ENCODE results near the gene SGSH. TPM values are rescaled to one million over a fixed set of nuclear protein-coding genes. Genes with fewer than 3 reads are reported as not detected.

SGSH gene
- total RNA-seq, 1 donor from 2014 or later, result 26.4 TPM

GRCh38 chr17:80166446-80166845 lies 53.7 kb downstream of the SGSH start:
- DNase-seq (ENCODE audit: low read depth), result no peak
- no peaks in the 10 kb centered on the region for H3K36me3 ChIP-seq (ENCODE audit: control insufficient read depth, insufficient read depth, low read length)
- no peak overlapping the region for H3K4me3 ChIP-seq (ENCODE audit: low read depth, low read length)
- H3K27me3 ChIP-seq (ENCODE audit: control insufficient read depth, insufficient read depth, low read length), result peaks cover 9% of the 10 kb centered on the region
- no peak for TF ChIP-seq CTCF (IDR thresholded peaks at IDR 0.05; ENCODE audit: insufficient read depth, low read length, poor library complexity, severe bottlenecking)

GRCh38 chr17:80164185-80164584 lies 55.9 kb downstream of the SGSH start:
- no peak for TF ChIP-seq CTCF (IDR thresholded peaks at IDR 0.05; ENCODE audit: insufficient read depth, low read length, poor library complexity, severe bottlenecking)
- Histone ChIP-seq H3K36me3 (ENCODE audit: control insufficient read depth, insufficient read depth, low read length) (no peaks in the 10 kb centered on the region), H3K4me3 (ENCODE audit: low read depth, low read length) (no peak overlapping the region), H3K27me3 (ENCODE audit: control insufficient read depth, insufficient read depth, low read length) (peaks cover 5% of the 10 kb centered on the region)
- no peak for DNase-seq (ENCODE audit: low read depth)

- Histone ChIP-seq H3K4me3 (ENCODE audit: low read depth, low read length) (no peak overlapping the region), H3K36me3 (ENCODE audit: control insufficient read depth, insufficient read depth, low read length) (no peaks in the 10 kb centered on the region), H3K27me3 (ENCODE audit: control insufficient read depth, insufficient read depth, low read length) (peaks cover 4% of the 10 kb centered on the region)
- no peak for DNase-seq (ENCODE audit: low read depth)
- no peak for TF ChIP-seq CTCF (IDR thresholded peaks at IDR 0.05; ENCODE audit: insufficient read depth, low read length, poor library complexity, severe bottlenecking)
These were observed 56.8 kb downstream of the SGSH start for GRCh38 chr17:80163336-80163735.

- H3K27me3 ChIP-seq (ENCODE audit: control insufficient read depth, insufficient read depth, low read length), result peaks cover 4% of the 10 kb centered on the region
- H3K36me3 ChIP-seq (ENCODE audit: control insufficient read depth, insufficient read depth, low read length), result no peaks in the 10 kb centered on the region
- no peak for TF ChIP-seq CTCF (IDR thresholded peaks at IDR 0.05; ENCODE audit: insufficient read depth, low read length, poor library complexity, severe bottlenecking)
- no peak overlapping the region for H3K4me3 ChIP-seq (ENCODE audit: low read depth, low read length)
- DNase-seq (ENCODE audit: low read depth), result no peak
These were observed 59.6 kb downstream of the SGSH start for GRCh38 chr17:80160536-80160935.

Other genes with a start within 250 kb of the SGSH start
- 54.5 and 58.5 TPM in 2 replicates for gene TBC1D16, start 184.5 kb downstream of the SGSH start, total RNA-seq
- gene CCDC40, start 183.7 kb downstream of the SGSH start, total RNA-seq, result 4.4 and 4.8 TPM in 2 replicates
- 60.9 and 90.6 TPM in 2 replicates for gene GAA, start 118.8 kb downstream of the SGSH start, total RNA-seq
- gene EIF4A3, start 73.2 kb downstream of the SGSH start, total RNA-seq, result 74.1 and 80.7 TPM in 2 replicates
- gene CARD14, start 50.3 kb downstream of the SGSH start, total RNA-seq, result 2.0 TPM in 1 of 2 replicates, not detected in the other
- 14.4 and 19.1 TPM in 2 replicates for gene SLC26A11, start 94 bp upstream of the SGSH start, total RNA-seq
- gene RNF213, start 40.5 kb upstream of the SGSH start, total RNA-seq, result 111 and 141 TPM in 2 replicates
- gene ENDOV, start 194.8 kb upstream of the SGSH start, total RNA-seq, result 14.6 and 18.6 TPM in 2 replicates

Data from kidney epithelial cell (primary cell).